Body of pancreas (tissue), 4 donors: ENCODE results near the gene PADI6. TPM values are rescaled to one million over a fixed set of nuclear protein-coding genes. Genes with fewer than 3 reads are reported as not detected.

Experiments used
- ATAC-seq: fragments of 150-250 bp; one replicate; pipeline ENCODE4 v1.9.1; 2016
- DNase-seq, 4 donors: peaks; one replicate each; pipeline ENCODE4 v3.0.0-alpha.2; 2019
- H3K27ac ChIP-seq, 4 donors: fragments of 200-600 bp; sonication (generic); 1 replicate in 3 of 4; 2 replicates in 1 of 4; pipeline versions ENCODE4 v1.5.1 to v1.6.1; 2016 to 2019; ENCODE audit warnings: mild to moderate bottlenecking in 1 of 4, mixed read lengths in 1 of 4, moderate library complexity in 1 of 4
- H3K27me3 ChIP-seq, 2 donors: fragments of 200-600 bp; sonication (generic); one replicate each; pipeline ENCODE4 v1.6.0; 2016; ENCODE audit warnings: mild to moderate bottlenecking in 1 of 2
- H3K36me3 ChIP-seq, 2 donors: fragments of 200-600 bp; sonication (generic); replicated peaks in 1 of 2; 2 replicates each; pipeline ENCODE4 v1.5.1; 2016; ENCODE audit warnings: low read depth in 2 of 2; ENCODE audit not compliant: insufficient read depth in 1 of 2
- H3K4me1 ChIP-seq: fragments of 200-600 bp; sonication (generic); one replicate; pipeline ENCODE4 v1.6.0; 2016
- H3K4me3 ChIP-seq, 2 donors: fragments of 200-600 bp; sonication (generic); 1 replicate in 1 of 2; 2 replicates in 1 of 2; pipeline ENCODE4 v1.5.1; 2016 to 2019
- H3K9me3 ChIP-seq, 3 donors: fragments of 200-600 bp; sonication (generic); 1 replicate in 2 of 3; 2 replicates in 1 of 3; pipeline ENCODE4 v1.5.1; 2016
- CTCF ChIP-seq, 7 experiments: fragments of 450-650 bp in 4 of 7; fragments of 200-600 bp in 3 of 7; sonication (generic) in 3 of 7; IDR thresholded peaks; one replicate each; pipeline ENCODE4 v1.5.1; 2016 to 2019; ENCODE audit warnings: antibody characterized with exemption in 7 of 7
- POLR2A ChIP-seq, 3 donors: fragments of 450-650 bp; IDR thresholded peaks; one replicate each; pipeline ENCODE4 v1.6.1; 2016; ENCODE audit warnings: antibody characterized with exemption in 3 of 3, mild to moderate bottlenecking in 2 of 3
- WGBS, 2 donors: methylation state at CpG; one replicate each; pipeline ENCODE4 v1.1.5; 2017; 5-methylcytosine and 5-hydroxymethylcytosine counted together
- intact Hi-C: fragments of 100-400 bp; cut with DNase I; formaldehyde crosslinking; loops from one replicate; pipeline ENCODE4 v1.15.1; 2023
- total RNA-seq, 2 donors: library from RNA; depleted of rRNA; stranded (reverse); fragments of >200 nt; gene quantifications; one replicate each; pipeline ENCODE4 v1.1.0, GENCODE V29; 2016

Gene PADI6
- total RNA-seq, 2 donors from 2014 or later = not detected

DNA sequence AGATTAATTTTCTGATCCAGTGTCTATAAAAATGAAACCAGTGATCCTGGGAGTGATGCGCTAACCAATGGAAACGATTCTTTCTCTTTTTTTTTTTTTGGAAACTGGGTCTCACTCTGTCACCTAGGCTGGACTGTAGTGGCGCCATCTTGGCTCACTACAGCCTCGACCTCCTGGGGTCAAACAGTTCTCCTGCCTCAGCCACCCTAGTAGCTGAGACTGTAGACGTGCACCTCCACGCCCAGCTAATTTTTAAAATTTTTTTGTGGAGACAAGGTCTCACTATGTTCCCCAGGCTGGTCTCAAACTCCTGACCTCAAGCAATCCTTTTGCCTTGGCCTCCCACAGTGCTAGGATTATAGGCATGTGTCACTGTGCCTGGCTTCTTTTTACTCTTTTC is 70.8 kb downstream of the PADI6 start:
- intact Hi-C loops = no loop called here
- WGBS, 2 donors = 63 to 75% methylated on average over 4 to 6 of the region's 6 CpGs

DNA sequence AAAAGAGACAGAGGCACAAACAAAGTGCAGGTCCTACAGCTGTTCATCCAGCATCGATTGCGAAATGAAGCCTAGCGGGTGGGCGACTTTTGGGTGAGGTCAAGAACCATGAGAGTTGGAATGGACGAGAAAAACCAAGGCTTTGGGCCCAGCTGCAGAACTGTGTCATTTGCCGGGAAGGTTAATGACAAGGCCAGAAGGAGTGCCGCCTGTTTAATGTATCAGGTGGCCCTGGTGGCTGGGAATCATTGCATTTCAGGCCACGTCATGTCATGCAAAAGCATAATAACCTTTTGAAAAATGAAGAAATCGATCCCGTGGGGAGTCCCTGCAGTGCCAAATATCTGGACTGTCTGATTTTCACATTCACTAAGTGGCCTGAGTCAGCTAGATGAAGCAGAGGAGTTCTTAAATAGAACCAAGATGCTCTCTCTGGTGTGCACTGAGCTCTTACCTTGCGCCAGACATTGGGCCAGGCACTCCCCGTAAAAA is 75.6 kb downstream of the PADI6 start:
- H3K9me3 ChIP-seq = no peaks in the 10 kb centered on the region
- H3K27ac ChIP-seq = no peak overlapping the region
- no peaks in the 10 kb centered on the region for H3K27me3 ChIP-seq
- intact Hi-C loops = no loop called here
- 67% methylated on average over 11 to 12 of the region's 12 CpGs for WGBS, 2 donors
- ATAC-seq = peak; percentile 38
- H3K36me3 ChIP-seq = no peaks in the 10 kb centered on the region
- TF ChIP-seq CTCF (IDR thresholded peaks at IDR 0.05) (no peak), POLR2A (IDR thresholded peaks at IDR 0.05) (no peak)
- H3K4me3 ChIP-seq = no peak overlapping the region
- H3K4me1 ChIP-seq = no peaks in the 10 kb centered on the region
- DNase-seq = peak in 2 of 4 donors; percentile 21 to 25

More for the DNA sequence above, 70.8 kb downstream of the PADI6 start:
- ATAC-seq = no peak
- Histone ChIP-seq H3K4me3 (no peak overlapping the region), H3K27me3 (no peaks in the 10 kb centered on the region), H3K4me1 (peaks cover 8% of the 10 kb centered on the region), H3K27ac (no peak overlapping the region), H3K36me3 (no peaks in the 10 kb centered on the region), H3K9me3 (no peaks in the 10 kb centered on the region)
- no peak for DNase-seq
- TF ChIP-seq CTCF (IDR thresholded peaks at IDR 0.05) (no peak), POLR2A (IDR thresholded peaks at IDR 0.05) (no peak)

Other genes with a start within 250 kb of the PADI6 start
- gene PADI1, start 167.1 kb upstream of the PADI6 start, total RNA-seq = not detected
- not detected for gene PADI3, start 123.1 kb upstream of the PADI6 start, total RNA-seq
- not detected for gene PADI4, start 64.0 kb upstream of the PADI6 start, total RNA-seq
- 10 to 100 TPM; 19.2 to 34.3 TPM for gene RCC2, start 67.5 kb downstream of the PADI6 start, total RNA-seq
- 10 to 100 TPM; 81.4 to 93.1 TPM for gene ARHGEF10L, start 167.5 kb downstream of the PADI6 start, total RNA-seq